Measurements from ENCODE around the gene FGL2. TPM values are rescaled to one million over a fixed set of nuclear protein-coding genes. Genes with fewer than 3 reads are reported as not detected.
"Not testable (repeated sequence)": the region's sequence is repeated elsewhere in the genome, so short reads cannot be mapped to it uniquely, and the experiment has no call there.

The FGL2 gene
- total and polyA plus RNA-seq, 2 of the 4 experiments (the other 2 are of a cell fraction), result 0.32 to 1.3 TPM

DNA sequence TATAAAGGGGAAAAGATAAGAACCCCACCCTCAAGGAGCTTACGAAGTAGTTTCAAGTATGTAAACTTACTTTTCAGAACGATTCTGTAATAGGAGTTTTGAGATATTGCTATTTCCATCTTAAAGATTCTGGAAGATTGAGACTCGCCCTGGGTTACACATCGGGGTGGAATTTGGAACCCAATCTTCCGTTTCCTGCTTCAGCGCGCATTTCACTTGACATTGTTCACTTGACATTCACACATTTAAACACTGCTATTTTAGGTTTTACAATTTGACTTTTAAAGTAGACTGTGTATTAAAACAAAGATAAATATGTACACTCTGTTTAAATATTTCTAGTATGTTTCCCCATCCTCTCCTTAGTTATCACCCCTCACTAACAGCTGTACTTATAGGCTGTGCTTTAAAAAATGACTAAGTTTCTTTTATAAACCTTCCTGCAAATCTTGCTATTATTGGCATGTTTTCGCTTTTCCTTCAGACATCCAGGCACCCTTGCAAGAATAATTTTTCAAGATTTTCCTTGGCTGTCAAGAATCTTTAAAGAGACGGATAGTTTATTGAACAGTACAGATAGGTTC, 22.2 kb downstream of the FGL2 start:
- CTCF ChIA-PET, result interaction anchor here (0.7 kb wide), 1 partner anchor 446 kb away, joined by 3 read pairs; no protein-coding TSS in a partner anchor
- H3K36me3 ChIP-seq (ENCODE audit: control insufficient read depth, insufficient read depth, low read length); H4K91ac ChIP-seq (ENCODE audit: insufficient read depth, low read depth, low read length); H2AK5ac ChIP-seq (ENCODE audit: low read depth, low read length); H4K8ac ChIP-seq (ENCODE audit: low read depth in 2 of 2, low read length in 2 of 2); H2BK15ac ChIP-seq (ENCODE audit: low read depth, low read length); intact Hi-C loops (cut with micrococcal nuclease); H2AK9ac ChIP-seq (replicated peaks; ENCODE audit: low read depth, low read length, poor library complexity); H3K18ac ChIP-seq (ENCODE audit: low read depth, low read length); H3K14ac ChIP-seq (replicated peaks; ENCODE audit: low read depth, low read length); H4K5ac ChIP-seq (ENCODE audit: low read depth, low read length); POLR2A ChIA-PET (ENCODE audit: unreplicated experiment); H2AFZ ChIP-seq (replicated peaks; ENCODE audit: low read length, poor library complexity); BruUV-seq (replicated peaks); H2BK120ac ChIP-seq (ENCODE audit: low read depth, low read length); in situ Hi-C loops (cut with MboI; ENCODE audit: low sequenced_read_pairs); H3K23ac ChIP-seq (ENCODE audit: low read depth, low read length); H3K4me3 ChIP-seq (ENCODE audit: insufficient read depth, low read depth, low read length); H3K27ac ChIP-seq (ENCODE audit: insufficient read depth, low read length); H3K9ac ChIP-seq (ENCODE audit: low read depth, low read length); H3K9me1 ChIP-seq (ENCODE audit: insufficient read depth, low read length); H3K56ac ChIP-seq (ENCODE audit: extremely low read depth, insufficient read depth, low read length); H4K20me1 ChIP-seq (ENCODE audit: insufficient read depth, low read length); H3K79me1 ChIP-seq (ENCODE audit: low read depth in 1 of 2, low read length in 2 of 2); H3K27me3 ChIP-seq (ENCODE audit: control insufficient read depth, insufficient read depth, low read length); H3K9me3 ChIP-seq (ENCODE audit: control insufficient read depth, insufficient read depth, low read length); H2BK20ac ChIP-seq (ENCODE audit: low read depth, low read length); H3K4ac ChIP-seq (ENCODE audit: low read depth, low read length); dilution Hi-C loops (cut with HindIII; ENCODE audit: low sequenced_read_pairs, unreplicated experiment); H3K4me1 ChIP-seq (ENCODE audit: control insufficient read depth, insufficient read depth, low read length): not testable (repeated sequence)
- Histone ChIP-seq H3K4me2 (ENCODE audit: low read depth, low read length) (peak overlapping the region; percentile 62; the same call in 1 of the 2 replicates), H2BK5ac (ENCODE audit: low read depth, low read length, poor library complexity, severe bottlenecking) (peak overlapping the region; percentile 26)
- WGBS, 2 experiments (ENCODE audit: extremely low coverage in 2 of 2, insufficient read length in 1 of 2), result no CpG with 5 or more reads among the region's 9 CpGs
- ATAC-seq (ENCODE audit: low read depth) (peak; percentile 89), DNase-seq (peak; percentile 30)

DNA sequence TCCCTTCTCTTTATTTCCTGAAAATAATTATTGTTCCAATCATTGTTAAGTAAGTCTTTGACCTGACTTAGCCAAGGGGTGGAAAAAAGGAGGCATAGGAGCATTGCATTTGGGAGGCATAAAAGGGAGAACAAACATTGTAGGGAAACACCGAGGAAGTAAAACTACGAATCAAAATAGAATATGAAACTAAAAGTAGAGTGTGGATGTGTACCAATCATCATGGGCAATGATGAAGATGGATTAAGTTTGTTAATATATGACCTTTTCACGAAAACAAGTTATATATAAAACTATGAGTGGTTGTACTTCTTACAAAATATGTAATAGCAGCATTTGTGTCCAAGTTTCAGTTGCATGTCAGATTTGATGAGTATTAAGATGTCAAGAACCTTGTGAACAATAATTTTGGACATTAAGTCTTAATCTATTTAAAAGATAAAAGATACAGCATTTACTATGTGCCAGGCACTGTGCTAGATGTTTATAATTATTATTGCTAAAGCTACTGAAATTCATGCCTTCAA, 24.3 kb downstream of the FGL2 start:
- CTCF ChIA-PET; H3K4me3 ChIP-seq (ENCODE audit: insufficient read depth, low read depth, low read length); H2BK15ac ChIP-seq (ENCODE audit: low read depth, low read length); H3K4me2 ChIP-seq (ENCODE audit: low read depth, low read length); H4K20me1 ChIP-seq (ENCODE audit: insufficient read depth, low read length); H3K4ac ChIP-seq (ENCODE audit: low read depth, low read length); H3K23ac ChIP-seq (ENCODE audit: low read depth, low read length); H4K91ac ChIP-seq (ENCODE audit: insufficient read depth, low read depth, low read length); H3K27ac ChIP-seq (ENCODE audit: insufficient read depth, low read length); H3K9ac ChIP-seq (ENCODE audit: low read depth, low read length); H2BK5ac ChIP-seq (ENCODE audit: low read depth, low read length, poor library complexity, severe bottlenecking); H3K14ac ChIP-seq (replicated peaks; ENCODE audit: low read depth, low read length); H3K27me3 ChIP-seq (ENCODE audit: control insufficient read depth, insufficient read depth, low read length); H3K36me3 ChIP-seq (ENCODE audit: control insufficient read depth, insufficient read depth, low read length); H2AFZ ChIP-seq (replicated peaks; ENCODE audit: low read length, poor library complexity); H3K4me1 ChIP-seq (ENCODE audit: control insufficient read depth, insufficient read depth, low read length); H3K79me1 ChIP-seq (ENCODE audit: low read depth in 1 of 2, low read length in 2 of 2); H4K5ac ChIP-seq (ENCODE audit: low read depth, low read length); H3K18ac ChIP-seq (ENCODE audit: low read depth, low read length); in situ Hi-C loops (cut with MboI; ENCODE audit: low sequenced_read_pairs); H3K9me1 ChIP-seq (ENCODE audit: insufficient read depth, low read length); H2AK5ac ChIP-seq (ENCODE audit: low read depth, low read length); H2AK9ac ChIP-seq (replicated peaks; ENCODE audit: low read depth, low read length, poor library complexity); ATAC-seq (ENCODE audit: low read depth); H3K9me3 ChIP-seq (ENCODE audit: control insufficient read depth, insufficient read depth, low read length); DNase-seq; intact Hi-C loops (cut with micrococcal nuclease); BruUV-seq (replicated peaks); dilution Hi-C loops (cut with HindIII; ENCODE audit: low sequenced_read_pairs, unreplicated experiment); POLR2A ChIA-PET (ENCODE audit: unreplicated experiment): not testable (repeated sequence)
- Histone ChIP-seq H2BK20ac (ENCODE audit: low read depth, low read length) (peak overlapping the region; percentile 94; the same call in 1 of the 2 replicates), H2BK120ac (ENCODE audit: low read depth, low read length) (peak overlapping the region; percentile 73; the same call in 1 of the 2 replicates), H3K56ac (ENCODE audit: extremely low read depth, insufficient read depth, low read length) (0 out of 2 replicates have a peak overlapping the region, but pooled peaks have one; percentile 6), H4K8ac (ENCODE audit: low read depth in 2 of 2, low read length in 2 of 2) (0 out of 4 replicates have a peak overlapping the region, but pooled peaks of 1 of the 2 experiments have one; percentile 20)
- no CpG with 5 or more reads among the region's 3 CpGs for WGBS, 2 experiments (ENCODE audit: extremely low coverage in 2 of 2, insufficient read length in 1 of 2)

Data from IMR-90 (cell line).